Mesenteric fat pad (tissue), 1 donor: ENCODE results near the gene DUSP28. TPM values are rescaled to one million over a fixed set of nuclear protein-coding genes. Genes with fewer than 3 reads are reported as not detected.
A peak's percentile ranks its signal among the peaks of the same experiment; 100 is the strongest.

Experiments
- DNase-seq: peaks from one replicate; pipeline ENCODE4 v3.0.0-alpha.2; 2020; ENCODE audit warnings: low spot score
- total RNA-seq: library from RNA; stranded (reverse); fragmentation: NEBNext Ultra II Directional; extraction: Animal tissue kit (Norgen Biotek cat#: 25700); gene quantifications from one replicate; pipeline ENCODE4 v1.2.1, GENCODE V29; 2021
- donor health status: DM: yes; HTN: yes; CAD: no.

Gene DUSP28
- total RNA-seq, 1 donor from 2014 or later, result 3.8 TPM

DNA sequence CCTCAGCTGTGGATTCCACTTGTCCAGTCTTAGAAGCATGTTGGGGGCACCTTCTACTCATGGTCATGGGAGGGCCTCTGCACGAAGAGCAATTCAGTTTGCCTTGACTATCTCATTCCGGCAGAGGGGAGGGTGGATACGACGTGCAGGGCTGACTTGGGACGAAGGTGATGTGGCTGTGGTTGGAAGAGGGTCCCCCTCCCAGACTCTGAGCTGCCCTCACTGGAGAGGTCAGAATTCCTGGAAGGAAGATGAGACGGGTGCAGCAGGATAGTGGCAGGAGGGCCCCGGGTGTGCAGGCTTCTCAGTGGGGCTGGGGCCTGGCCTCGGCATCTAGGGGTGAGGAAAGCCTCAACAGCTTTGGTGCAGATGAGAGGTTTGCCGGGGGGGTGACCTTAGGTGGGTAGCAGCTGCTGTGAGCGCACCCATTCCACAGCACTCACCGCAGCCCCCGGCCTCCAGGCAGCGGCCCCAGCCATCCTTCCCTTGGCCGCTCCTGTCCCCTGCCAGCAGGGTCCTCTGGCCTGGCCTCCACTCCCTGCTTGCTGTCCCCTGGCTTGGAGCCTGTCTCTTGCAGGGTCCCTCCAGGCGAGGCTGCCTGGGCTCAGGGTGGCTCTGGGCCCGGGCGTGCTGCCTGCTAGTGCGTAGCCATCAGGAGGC lies 11.3 kb downstream of the DUSP28 start:
- no peak for DNase-seq

DNA sequence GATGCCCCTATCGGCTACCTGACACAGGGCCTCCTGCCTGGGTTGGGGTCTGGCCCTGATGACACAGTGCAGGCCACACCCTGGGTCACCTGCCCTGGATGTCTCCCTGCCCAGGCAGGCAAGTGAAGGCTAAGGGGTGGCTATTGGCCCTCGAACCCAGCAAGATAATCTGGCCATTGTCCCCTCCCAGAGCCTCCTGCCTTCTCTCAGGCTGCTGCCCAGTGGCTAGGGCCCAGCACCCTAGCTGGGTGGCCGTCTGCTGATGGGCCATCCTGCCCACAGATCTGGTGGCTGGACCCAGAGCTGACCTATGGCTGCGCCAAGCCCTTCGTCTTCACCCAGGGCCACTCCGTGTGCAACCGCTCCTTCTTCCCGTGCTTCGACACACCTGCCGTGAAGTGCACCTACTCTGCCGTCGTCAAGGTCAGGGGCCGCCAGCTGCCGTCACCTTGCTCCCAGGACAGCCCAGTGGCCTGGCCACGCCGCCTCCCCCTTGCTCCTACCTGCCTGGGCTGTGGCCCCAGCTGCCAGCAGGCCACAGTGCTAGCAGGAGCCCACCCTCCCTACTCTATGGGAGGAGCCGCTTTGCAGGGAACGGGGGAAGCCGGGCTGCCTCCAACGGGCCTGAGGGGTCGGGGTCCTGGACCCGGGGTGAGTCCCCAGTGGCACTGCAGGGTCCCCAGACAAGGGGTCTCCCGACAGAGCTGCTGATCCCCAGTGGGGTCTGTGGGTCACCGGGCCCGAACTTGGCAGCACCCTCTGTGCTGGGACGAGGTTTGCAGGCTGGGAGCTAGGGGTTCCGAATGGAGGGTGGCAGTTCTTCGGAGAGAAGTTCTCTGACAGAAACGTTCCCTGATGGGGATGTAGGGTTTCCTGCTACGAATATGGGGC lies 12.2 kb downstream of the DUSP28 start:
- DNase-seq, result peak; percentile 37

DNA sequence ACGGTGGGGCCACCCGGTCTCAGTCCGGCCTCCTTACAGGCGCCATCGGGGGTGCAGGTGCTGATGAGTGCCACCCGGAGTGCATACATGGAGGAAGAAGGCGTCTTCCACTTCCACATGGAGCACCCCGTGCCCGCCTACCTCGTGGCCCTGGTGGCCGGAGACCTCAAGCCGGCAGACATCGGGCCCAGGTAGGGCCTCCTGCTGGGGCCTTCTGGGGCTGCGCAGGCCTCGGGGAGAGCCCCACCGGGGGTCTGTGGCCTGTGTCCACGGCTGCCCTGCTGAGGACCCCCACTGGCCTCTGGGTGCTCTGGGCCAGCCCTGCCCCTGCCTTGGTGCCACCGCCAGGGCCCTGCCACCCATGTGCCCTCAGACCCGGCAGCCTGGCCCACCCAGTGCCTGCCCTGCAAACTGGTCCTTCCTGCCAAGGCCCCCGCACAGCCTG lies 12.9 kb downstream of the DUSP28 start:
- DNase-seq, result no peak

DNA sequence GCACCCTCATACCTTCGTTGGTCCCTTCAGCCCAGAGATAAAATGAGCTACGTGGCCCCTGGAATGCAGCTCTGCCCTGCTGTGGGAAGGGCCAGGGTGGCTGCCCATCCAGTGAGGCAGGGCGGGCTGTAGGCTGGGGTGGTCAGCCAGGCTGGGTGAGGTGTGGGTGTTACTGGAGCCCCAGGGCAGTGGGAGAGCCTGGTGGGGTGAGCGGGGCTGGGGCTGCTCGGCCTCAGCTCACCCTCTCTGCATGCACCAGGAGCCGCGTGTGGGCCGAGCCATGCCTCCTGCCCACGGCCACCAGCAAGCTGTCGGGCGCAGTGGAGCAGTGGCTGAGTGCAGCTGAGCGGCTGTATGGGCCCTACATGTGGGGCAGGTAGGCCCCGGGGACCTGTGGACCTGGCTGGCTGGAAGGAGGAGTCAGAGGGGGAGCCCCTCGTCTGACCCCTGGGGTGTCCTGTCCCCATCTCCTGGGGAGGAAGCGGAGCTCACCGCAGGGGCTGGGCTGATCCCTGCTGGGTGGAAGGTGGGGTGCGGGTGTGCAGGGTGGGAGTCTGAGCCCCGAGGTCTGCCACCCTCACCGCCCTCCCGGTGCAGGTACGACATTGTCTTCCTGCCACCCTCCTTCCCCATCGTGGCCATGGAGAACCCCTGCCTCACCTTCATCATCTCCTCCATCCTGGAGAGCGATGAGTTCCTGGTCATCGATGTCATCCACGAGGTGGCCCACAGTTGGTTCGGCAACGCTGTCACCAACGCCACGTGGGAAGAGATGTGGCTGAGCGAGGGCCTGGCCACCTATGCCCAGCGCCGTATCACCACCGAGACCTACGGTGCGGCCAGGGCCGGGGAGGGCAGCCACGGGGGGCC lies 13.6 kb downstream of the DUSP28 start:
- no peak for DNase-seq

DNA sequence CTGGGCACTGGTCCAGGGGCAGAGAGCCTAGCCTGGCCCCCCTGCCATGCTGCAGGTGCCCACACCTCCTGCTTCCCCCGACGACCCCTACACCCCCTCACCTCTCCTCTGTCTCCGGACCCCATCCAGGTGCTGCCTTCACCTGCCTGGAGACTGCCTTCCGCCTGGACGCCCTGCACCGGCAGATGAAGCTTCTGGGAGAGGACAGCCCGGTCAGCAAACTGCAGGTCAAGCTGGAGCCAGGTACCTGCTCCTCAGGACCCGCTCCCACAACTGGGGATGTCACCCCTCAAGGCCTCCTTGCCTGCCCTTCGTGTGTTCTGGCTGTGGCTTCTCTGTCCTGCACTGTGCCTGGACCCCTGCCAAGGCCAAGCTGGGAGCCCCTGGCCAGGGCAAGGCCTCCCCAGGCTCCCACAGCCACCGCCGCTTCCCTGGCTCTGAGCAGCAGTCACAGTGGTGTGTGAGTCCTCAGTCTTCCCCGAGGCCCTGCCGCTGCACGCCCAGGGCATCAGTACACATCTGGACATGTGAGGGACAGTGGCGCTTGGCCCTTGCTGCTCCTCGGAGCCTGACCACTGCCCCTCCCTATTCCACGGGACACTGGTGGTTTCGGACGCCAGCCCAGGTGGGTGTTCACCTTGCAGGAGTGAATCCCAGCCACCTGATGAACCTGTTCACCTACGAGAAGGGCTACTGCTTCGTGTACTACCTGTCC lies 14.4 kb downstream of the DUSP28 start:
- DNase-seq, result no peak

DNA sequence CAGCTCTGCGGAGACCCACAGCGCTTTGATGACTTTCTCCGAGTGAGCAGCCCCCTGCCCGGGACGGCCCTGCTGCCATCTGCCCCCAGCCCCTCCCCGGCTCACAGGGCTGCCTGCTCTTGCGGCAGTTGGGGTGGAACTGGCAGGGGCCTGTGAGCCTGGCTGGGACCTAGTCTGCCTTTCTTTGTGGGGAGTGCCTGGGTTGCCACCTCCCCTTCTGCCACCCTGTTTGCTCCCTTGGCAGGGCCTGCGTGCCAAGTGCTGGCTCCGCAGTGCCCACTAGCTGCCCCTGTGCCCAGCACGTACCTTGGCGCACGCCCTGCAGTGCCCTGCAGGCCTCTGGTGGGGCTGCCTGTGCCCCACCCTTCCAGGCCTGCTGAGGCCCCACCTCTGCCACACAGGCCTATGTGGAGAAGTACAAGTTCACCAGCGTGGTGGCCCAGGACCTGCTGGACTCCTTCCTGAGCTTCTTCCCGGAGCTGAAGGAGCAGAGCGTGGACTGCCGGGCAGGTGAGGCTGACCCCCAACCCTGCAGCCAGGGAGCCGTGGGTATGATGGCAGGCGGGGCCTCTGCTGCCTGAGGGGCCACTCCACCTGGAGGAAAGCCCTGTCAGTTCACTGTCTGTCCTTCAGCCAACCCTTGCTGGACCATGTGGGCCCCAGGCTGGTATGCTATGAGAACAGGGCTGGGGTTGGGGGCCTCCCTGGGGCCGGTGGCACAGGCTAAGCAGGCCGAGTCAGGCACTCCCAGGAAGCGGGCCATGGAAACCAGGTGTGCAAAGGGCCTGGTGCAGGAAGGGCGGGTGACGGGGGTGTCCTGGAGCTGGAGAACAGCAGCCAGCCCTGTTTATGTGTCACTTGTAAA lies 15.2 kb downstream of the DUSP28 start:
- DNase-seq, result no peak

DNA sequence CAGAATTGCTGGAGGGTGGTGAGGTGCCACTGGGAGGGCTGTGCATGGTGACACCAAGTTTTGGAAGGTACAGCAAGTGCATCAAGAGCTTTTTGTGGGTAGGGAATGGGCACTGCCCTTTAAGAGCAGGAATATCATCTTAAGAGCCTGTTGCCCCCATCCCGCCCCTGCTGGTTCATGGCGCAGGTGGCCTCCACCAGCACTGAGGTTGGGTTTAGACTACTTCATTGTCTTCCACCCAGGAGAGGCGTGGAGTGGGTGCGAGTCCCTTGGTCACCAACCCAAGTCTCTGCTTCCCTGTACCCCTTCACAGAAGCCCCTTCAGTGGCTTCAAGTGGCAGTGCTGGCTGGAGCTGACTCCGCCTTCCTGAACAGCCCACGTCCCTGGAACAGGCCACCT lies 15.9 kb downstream of the DUSP28 start:
- no peak for DNase-seq

DNA sequence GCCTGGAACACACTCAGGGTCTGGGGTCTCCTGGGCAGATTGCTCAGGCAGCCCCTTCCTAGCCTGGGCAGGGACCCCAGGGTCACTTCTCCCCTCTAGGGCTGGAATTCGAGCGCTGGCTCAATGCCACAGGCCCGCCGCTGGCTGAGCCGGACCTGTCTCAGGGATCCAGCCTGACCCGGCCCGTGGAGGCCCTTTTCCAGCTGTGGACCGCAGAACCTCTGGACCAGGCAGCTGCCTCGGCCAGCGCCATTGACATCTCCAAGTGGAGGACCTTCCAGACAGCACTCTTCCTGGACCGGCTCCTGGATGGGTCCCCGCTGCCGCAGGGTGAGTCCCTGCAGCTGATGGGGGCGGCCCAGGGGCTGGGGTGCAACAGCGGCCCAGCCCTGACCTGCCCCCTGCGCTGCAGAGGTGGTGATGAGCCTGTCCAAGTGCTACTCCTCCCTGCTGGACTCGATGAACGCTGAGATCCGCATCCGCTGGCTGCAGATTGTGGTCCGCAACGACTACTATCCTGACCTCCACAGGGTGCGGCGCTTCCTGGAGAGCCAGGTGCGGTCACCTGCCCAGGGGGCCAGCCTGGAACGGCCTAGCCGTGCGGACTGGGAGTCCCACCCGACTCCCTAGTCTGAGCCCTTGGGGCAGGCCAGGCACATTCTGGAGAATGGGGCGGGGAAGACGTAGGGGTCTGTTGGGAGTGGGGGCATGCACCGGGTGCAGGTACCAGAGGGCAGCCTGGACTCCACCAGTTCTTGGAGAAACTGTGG lies 16.5 kb downstream of the DUSP28 start:
- DNase-seq, result no peak

DNA sequence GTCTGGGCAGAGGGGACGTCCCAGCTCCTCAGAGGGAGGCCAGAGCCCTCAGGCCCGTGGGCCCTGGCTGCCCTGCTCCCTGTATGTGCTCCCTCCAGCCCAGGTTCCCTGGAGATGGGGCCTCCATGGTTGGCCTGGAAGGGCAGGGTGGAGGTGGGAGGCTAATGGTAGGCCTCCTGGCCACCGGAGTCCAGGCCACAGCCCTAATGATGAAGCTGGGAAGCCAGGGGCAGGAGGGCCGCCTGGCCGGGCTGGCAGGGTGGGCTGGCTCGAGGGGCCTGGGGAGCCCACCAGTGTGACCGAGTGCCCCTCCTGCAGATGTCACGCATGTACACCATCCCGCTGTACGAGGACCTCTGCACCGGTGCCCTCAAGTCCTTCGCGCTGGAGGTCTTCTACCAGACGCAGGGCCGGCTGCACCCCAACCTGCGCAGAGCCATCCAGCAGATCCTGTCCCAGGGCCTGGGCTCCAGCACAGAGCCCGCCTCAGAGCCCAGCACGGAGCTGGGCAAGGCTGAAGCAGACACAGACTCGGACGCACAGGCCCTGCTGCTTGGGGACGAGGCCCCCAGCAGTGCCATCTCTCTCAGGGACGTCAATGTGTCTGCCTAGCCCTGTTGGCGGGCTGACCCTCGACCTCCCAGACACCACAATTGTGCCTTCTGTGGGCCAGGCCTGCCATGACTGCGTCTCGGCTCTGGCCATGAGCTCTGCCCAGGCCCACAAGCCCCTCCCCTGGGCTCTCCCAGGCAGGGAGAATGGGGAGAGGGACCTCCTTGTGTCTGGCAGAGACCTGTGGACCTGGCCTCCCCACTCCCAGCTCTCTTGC lies 17.3 kb downstream of the DUSP28 start:
- DNase-seq, result no peak

DNA sequence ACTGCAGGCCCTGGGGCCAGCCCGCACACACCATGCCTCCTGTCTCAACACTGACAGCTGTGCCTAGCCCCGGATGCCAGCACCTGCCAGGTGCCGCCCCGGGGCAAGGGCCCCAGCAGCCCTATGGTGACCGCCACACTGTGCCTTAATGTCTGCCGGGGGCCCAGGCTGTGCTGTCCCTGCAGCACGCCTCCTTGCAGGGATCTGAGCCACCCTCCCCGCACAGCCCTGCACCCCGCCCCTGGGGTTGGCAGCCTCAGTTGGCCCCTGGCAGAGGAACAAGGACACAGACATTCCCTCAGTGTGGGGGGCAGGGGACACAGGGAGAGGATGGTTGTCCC lies 17.9 kb downstream of the DUSP28 start:
- DNase-seq, result no peak

DNA sequence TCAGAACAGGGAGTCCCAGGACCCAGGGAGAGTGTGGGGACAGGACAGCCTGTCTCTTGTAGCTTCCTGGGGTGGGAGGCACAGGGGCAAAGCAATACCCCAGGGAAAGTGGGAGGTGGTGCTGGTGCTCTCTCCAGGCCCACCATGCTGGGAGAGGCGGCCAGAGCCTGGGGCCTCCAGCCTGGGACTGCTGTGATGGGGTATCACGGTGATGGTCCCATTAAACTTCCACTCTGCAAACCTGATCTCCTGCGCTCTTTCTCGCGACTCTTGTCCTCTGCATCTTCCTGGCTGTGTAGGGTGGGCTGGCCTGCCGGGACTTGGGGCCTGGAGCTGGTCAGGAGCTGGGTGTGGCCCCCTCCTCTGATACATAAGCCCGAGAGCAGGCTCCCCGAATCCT lies 18.3 kb downstream of the DUSP28 start:
- no peak for DNase-seq

DNA sequence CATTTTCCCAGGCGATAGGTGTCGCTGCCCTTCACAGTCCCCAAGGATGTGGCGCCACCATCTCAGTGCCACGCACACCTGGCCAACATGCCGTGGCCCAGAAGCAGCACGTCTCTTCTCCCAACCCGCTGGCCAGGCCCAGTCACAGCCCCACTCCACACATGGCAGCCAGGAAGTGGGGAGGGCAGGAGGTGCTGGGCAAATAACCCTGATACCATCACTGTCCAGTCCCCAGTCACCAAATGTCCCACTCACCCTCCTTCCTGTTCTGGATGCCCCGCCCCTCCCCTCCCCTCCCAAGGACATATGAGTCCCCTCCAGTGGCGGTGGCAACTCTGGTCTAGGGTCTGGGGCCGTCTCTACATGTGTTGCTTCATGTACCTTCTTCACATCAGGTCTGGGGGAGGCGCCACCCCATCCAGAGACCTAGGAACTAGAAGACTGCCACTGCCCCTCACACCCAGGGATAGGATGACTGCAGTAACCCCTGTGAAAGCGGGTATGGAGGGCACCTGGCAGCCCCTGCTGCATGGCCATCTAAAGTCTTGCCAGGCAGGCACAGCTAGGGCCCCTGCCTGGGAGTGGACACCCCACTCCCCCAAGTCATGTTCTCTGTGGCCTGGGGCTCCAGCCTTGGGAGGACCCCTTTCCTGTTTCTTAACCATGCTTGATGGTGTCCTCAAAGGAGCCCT lies 19.1 kb downstream of the DUSP28 start:
- no peak for DNase-seq

DNA sequence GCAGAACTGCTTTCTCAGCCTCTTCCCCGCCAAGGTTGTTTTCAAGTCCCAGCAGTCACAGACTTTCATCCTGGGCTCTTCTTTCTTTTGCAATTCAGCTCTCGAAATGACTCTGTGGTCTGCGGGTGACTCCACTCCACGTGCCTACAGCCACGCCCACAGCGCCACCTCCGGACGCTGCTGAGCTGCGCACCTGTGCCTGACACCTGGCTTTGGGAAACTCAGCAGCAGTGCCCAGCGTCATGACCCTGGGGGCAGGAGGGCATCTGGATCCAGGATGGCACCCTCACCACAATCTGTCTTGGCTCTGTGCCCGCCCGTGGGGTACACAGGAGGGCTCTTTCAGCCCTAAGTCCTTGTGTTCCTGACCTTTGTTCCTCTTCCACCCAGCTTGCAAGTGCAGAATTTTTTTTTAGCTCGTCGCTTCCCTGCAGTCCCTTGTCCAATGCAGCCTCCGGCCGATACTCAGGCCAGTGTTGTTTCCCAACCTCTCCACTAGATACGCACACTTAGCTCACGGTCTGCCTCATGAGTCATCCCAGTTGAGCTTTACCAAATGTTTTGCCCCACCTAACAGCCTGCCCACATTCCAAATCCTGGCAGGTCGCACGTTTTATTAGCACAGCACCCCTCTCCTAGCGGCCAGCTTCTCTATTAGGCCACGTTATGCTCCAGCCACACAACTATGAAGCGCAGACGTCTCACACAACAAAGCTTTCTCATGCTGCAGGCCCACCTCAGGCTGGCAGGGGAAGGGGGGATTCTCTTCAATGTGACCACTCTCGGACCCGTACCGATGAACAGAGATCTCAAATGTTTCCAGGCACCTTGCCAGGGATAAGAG lies 19.8 kb downstream of the DUSP28 start:
- no peak for DNase-seq

DNA sequence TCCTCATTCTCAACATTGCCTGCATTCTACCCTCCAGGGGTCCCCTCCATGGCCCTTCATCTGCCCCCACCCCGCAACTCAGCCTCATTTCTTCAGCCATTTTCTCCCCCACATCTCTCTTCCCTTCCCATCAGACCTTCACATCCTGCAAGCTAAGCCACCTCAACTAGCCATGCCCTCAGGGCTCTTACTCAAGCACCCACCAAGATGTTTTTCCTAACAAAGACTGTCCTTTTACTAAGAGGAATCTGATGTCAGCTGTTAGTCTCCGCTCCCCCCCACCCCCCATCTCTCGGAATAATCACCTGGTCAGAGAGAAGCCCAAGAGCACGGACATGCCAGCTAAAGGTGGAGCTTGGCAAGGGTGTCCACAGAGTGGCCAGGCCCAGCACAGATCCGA lies 21.7 kb downstream of the DUSP28 start:
- no peak for DNase-seq

DNA sequence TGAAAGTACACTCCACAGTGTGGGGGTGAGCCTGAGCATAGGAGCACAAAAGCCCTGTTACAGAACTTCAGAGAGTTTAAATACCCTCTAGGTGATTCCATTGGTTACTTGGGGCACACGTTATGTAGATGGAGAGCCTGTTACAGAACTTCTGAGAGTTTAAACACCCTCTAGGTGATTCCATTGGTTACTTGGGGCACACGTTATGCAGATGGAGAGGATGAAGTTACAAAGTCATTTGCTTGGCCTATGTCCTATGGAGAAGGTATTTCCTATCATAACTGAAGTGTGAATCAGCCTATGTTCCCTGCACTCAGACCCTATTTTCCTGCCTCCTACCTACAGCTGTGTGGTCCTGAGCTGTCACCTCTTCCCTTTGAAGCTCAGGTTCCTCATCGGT lies 22.6 kb downstream of the DUSP28 start:
- no peak for DNase-seq

DNA sequence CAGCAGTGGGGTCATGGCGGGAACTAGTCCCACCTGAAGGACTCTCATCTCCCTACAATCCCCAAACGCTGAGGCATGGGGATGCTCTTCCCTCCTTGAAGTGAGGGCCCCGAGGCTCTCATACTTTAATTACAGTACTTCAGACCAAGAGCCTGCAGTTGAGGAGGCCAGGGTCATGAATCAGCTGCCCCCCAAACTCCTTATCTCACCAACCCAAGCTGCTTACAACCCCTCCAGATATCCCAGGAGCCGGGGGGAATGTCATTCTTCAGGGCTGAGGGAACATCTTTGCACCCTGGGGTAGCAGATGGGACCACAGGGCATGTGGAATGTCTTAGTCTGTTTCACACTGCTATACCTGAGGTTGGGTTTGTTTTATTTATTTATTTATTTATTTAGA lies 23.6 kb downstream of the DUSP28 start:
- no peak for DNase-seq

DNA sequence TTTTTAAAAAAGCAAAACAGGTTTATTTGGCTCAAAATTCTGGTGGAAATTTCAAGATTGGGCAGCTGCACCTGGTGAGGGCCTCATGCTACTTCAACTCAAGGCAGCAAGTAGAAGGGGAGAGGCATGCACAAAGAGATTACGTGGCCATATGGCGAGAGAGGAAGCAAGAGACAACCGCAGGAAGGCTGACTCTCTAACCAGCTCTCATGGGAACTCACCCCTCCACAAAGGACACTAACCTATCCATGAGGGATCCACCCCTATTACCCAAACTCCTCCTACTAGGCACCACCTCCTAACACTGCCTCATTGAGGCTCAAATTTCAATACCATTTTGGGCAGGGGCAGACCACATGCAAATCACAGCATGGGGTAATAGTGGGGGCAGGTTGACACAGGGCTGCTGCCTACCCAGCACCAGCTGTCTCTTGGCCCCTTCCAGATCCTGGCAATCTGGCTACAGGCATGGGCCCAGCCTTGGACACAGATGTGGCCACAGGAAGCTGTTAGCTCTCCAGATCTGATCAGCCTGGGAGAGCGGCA lies 24.4 kb downstream of the DUSP28 start:
- DNase-seq, result no peak
